CD4-positive, alpha-beta T cell treated with Interleukin-4 for 1 hour (primary cell): ENCODE measurements around the gene SORCS2.

Experiments
- DNase-seq, 2 donors: peaks; one replicate each; pipeline ENCODE4 v3.0.0-alpha.2; 2020 to 2022

SORCS2 gene

GRCh38 chr4:7273738-7274297 lies 81.5 kb downstream of the SORCS2 start:
- no peak for DNase-seq

- no peak for DNase-seq
Observed at GRCh38 chr4:7275067-7275466, 82.7 kb downstream of the SORCS2 start.

- no peak for DNase-seq
Observed at GRCh38 chr4:7275490-7276154, 83.3 kb downstream of the SORCS2 start.

- no peak for DNase-seq
Observed at GRCh38 chr4:7276515-7276914, 84.2 kb downstream of the SORCS2 start.

- DNase-seq: no peak
Observed at GRCh38 chr4:7278071-7278765, 85.9 kb downstream of the SORCS2 start.

- DNase-seq: no peak
Observed at GRCh38 chr4:7278981-7279380, 86.6 kb downstream of the SORCS2 start.

GRCh38 chr4:7279902-7280301 lies 87.6 kb downstream of the SORCS2 start:
- DNase-seq: no peak

- no peak for DNase-seq
Observed at GRCh38 chr4:7280926-7281690, 88.8 kb downstream of the SORCS2 start.

GRCh38 chr4:7281691-7282665 lies 89.6 kb downstream of the SORCS2 start:
- no peak for DNase-seq

- no peak for DNase-seq
Observed at GRCh38 chr4:7282786-7283440, 90.6 kb downstream of the SORCS2 start.

GRCh38 chr4:7285244-7286094 lies 93.1 kb downstream of the SORCS2 start:
- DNase-seq: no peak

- no peak for DNase-seq
Observed at GRCh38 chr4:7286170-7286569, 93.8 kb downstream of the SORCS2 start.

GRCh38 chr4:7286798-7287197 lies 94.5 kb downstream of the SORCS2 start:
- no peak for DNase-seq

GRCh38 chr4:7287274-7287917 lies 95.1 kb downstream of the SORCS2 start:
- DNase-seq: no peak

- no peak for DNase-seq
Observed at GRCh38 chr4:7287918-7288280, 95.6 kb downstream of the SORCS2 start.

- DNase-seq: no peak
Observed at GRCh38 chr4:7288751-7289523, 96.6 kb downstream of the SORCS2 start.

- no peak for DNase-seq
Observed at GRCh38 chr4:7289589-7289988, 97.3 kb downstream of the SORCS2 start.

- DNase-seq: no peak
Observed at GRCh38 chr4:7291372-7292114, 99.2 kb downstream of the SORCS2 start.

GRCh38 chr4:7293703-7294102 lies 101.4 kb downstream of the SORCS2 start:
- no peak for DNase-seq
